Omental fat pad (tissue), 4 donors: ENCODE data around the gene TRABD2B. TPM values are rescaled to one million over a fixed set of nuclear protein-coding genes. Genes with fewer than 3 reads are reported as not detected.

ENCODE experiments used
- ATAC-seq: fragments of 150-250 bp; one replicate; pipeline ENCODE4 v1.9.1; 2016; ENCODE audit warnings: mild to moderate bottlenecking, moderate library complexity; ENCODE audit not compliant: low FRiP score
- DNase-seq: peaks from one replicate; pipeline ENCODE4 v3.0.0-alpha.2; 2019; ENCODE audit warnings: low spot score
- CTCF ChIP-seq, 3 donors: fragments of 450-650 bp; IDR thresholded peaks; one replicate each; pipeline ENCODE4 v1.5.1; 2016 to 2017; ENCODE audit warnings: antibody characterized with exemption in 3 of 3, mild to moderate bottlenecking in 3 of 3, moderate library complexity in 2 of 3
- total RNA-seq, 4 donors: library from RNA; depleted of rRNA; stranded (reverse); fragments of >200 nt; gene quantifications; one replicate each; pipeline ENCODE4 v1.1.0, GENCODE V29; 2016

The TRABD2B gene
- total RNA-seq, 4 donors from 2014 or later, result 0.82 to 3.0 (median 1.8) TPM

GRCh38 chr1:48036710-48037355 is 39.6 kb upstream of the TRABD2B start:
- TF ChIP-seq CTCF (IDR thresholded peaks at IDR 0.05), result no peak
- DNase-seq, result no peak
- ATAC-seq, result no peak

DNA sequence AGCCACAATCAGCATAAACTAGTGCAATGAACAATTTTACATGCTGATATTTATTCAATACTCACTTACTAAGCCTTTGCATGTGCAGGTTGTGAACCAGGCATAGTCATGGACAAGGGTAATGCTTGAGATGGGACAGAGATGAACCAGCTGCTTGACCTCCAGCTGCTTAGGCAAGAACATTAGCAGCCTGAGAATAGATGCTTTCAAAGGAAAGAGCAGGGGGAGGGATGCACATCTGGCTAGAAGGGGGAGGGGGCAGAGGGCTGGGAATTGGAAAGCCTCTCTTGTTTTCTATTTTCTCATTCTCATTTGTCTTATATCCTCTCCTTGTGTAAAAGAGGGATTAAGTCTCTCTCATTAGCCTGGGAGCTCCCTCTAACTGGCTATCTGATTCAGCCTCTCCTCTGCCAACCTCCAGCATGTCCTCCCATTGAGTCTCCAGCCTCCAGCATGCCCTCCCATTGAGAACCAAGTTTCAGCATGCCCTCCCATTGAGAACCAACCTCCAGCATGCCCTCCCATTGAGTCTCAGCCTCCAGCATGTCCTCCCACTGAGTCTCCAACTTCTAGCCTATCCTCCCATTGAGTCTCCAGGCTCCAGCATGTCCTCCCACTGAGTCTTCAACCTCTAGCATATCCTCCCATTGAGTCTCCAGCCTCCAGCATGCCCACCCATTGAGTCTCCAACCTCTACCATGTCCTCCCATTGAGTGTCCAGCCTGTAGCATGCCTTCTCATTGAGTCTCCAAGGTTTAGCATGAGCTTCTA is 38.4 kb upstream of the TRABD2B start:
- DNase-seq, result no peak
- no peak for ATAC-seq

GRCh38 chr1:48033495-48034045 is 36.4 kb upstream of the TRABD2B start:
- no peak for TF ChIP-seq CTCF (IDR thresholded peaks at IDR 0.05)
- ATAC-seq, result no peak

More for the DNA sequence above, 38.4 kb upstream of the TRABD2B start:
- no peak for TF ChIP-seq CTCF (IDR thresholded peaks at IDR 0.05)

DNA sequence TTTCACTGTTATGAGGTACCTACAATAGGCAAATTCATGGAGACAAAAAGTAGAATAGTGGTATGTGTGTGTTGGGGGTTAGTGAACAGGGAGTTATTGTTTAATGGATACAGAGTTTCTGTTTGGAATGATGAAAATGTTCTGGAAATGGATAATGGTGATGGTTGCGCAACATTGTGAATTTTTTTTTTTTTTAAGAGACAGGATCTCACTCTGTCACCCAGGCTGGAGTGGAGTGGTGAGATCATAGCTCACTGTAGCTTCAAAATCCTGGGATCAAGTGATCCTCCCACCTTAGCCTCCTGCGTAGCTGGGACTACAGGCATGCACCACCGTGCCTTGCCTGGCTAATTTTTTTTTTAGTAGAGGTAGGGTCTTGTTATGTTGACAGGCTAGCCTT is 34.5 kb upstream of the TRABD2B start:
- DNase-seq (no peak), ATAC-seq (no peak)
- TF ChIP-seq CTCF (IDR thresholded peaks at IDR 0.05), result no peak

More at GRCh38 chr1:48033495-48034045, 36.4 kb upstream of the TRABD2B start:
- no peak for DNase-seq

- DNase-seq, result no peak
Measured at GRCh38 chr1:48030696-48031365, 33.6 kb upstream of the TRABD2B start.

GRCh38 chr1:48030211-48030610 is 33.0 kb upstream of the TRABD2B start:
- no peak for TF ChIP-seq CTCF (IDR thresholded peaks at IDR 0.05)
- ATAC-seq (no peak), DNase-seq (no peak)

More at GRCh38 chr1:48030696-48031365, 33.6 kb upstream of the TRABD2B start:
- no peak for TF ChIP-seq CTCF (IDR thresholded peaks at IDR 0.05)
- ATAC-seq, result no peak
